BLaER1 treated with 17β-estradiol and CSF1 and Interleukin-3, amounts not matched to agents 10 nM and 100 nM (cell line): ENCODE results near the gene PCDHA7.
"Not testable (repeated sequence)": the region's sequence is repeated elsewhere in the genome, so short reads cannot be mapped to it uniquely, and the experiment has no call there.

Experiments used
- H3K27ac ChIP-seq, 11 experiments: shearing (Covaris generic); formaldehyde crosslinking; 2 replicates each; pipeline ENCODE4 v1.8.1; 2022
- H3K27me3 ChIP-seq, 11 experiments: shearing (Covaris generic); formaldehyde crosslinking; 2 replicates each; pipeline ENCODE4 v1.8.1; 2022
- H3K36me3 ChIP-seq, 11 experiments: shearing (Covaris generic); formaldehyde crosslinking; 2 replicates each; pipeline ENCODE4 v1.8.1; 2022
- H3K4me1 ChIP-seq, 10 experiments: shearing (Covaris generic); formaldehyde crosslinking; 2 replicates each; pipeline ENCODE4 v1.8.1; 2022
- H3K4me2 ChIP-seq, 11 experiments: shearing (Covaris generic); formaldehyde crosslinking; 2 replicates each; pipeline ENCODE4 v1.8.1; 2022
- H3K4me3 ChIP-seq, 10 experiments: shearing (Covaris generic); formaldehyde crosslinking; 2 replicates each; pipeline ENCODE4 v1.8.1; 2022
- H3K9ac ChIP-seq, 11 experiments: shearing (Covaris generic); formaldehyde crosslinking; 2 replicates each; pipeline ENCODE4 v1.8.1; 2022
- H3K9me3 ChIP-seq, 11 experiments: shearing (Covaris generic); formaldehyde crosslinking; replicated peaks in 1 of 11; 2 replicates each; pipeline ENCODE4 v1.8.1; 2022
- H4K20me1 ChIP-seq, 11 experiments: shearing (Covaris generic); formaldehyde crosslinking; 2 replicates each; pipeline ENCODE4 v1.8.1; 2022
- Cebpa-rat ChIP-seq, 11 experiments: shearing (Covaris generic); IDR thresholded peaks; 2 replicates each; pipeline ENCODE4 v1.8.1; 2022

PCDHA7 gene

GRCh38 chr5:140822281-140822629 lies 11.8 kb upstream of the PCDHA7 start:
- Histone ChIP-seq H4K20me1 (no peaks in the 10 kb centered on the region), H3K9me3 (peaks cover 27 to 40% (median 32%) of the 10 kb centered on the region in 11 experiments), H3K27me3 (no peaks in the 10 kb centered on the region), H3K4me3 (no peak overlapping the region), H3K27ac (no peak overlapping the region), H3K4me1 (no peaks in the 10 kb centered on the region), H3K36me3 (no peaks in the 10 kb centered on the region), H3K9ac (no peak overlapping the region), H3K4me2 (no peak overlapping the region)
- TF ChIP-seq Cebpa-rat (IDR thresholded peaks at IDR 0.05) = no peak

- H4K20me1 ChIP-seq, H3K36me3 ChIP-seq, H3K4me1 ChIP-seq, H3K4me2 ChIP-seq, H3K9ac ChIP-seq, H3K4me3 ChIP-seq, H3K27me3 ChIP-seq, H3K27ac ChIP-seq: not testable (repeated sequence)
- H3K9me3 ChIP-seq = peaks cover 31 to 45% (median 36%) of the 10 kb centered on the region in 11 experiments
Observed at GRCh38 chr5:140822969-140823368, 11.1 kb upstream of the PCDHA7 start.

GRCh38 chr5:140823475-140823874 lies 10.6 kb upstream of the PCDHA7 start:
- Histone ChIP-seq H4K20me1 (no peaks in the 10 kb centered on the region), H3K4me2 (no peak overlapping the region), H3K4me3 (no peak overlapping the region), H3K4me1 (no peaks in the 10 kb centered on the region), H3K27ac (no peak overlapping the region), H3K36me3 (no peaks in the 10 kb centered on the region), H3K9me3 (peaks cover 36 to 50% (median 41%) of the 10 kb centered on the region in 11 experiments), H3K27me3 (no peaks in the 10 kb centered on the region), H3K9ac (no peak overlapping the region)
- no peak for TF ChIP-seq Cebpa-rat (IDR thresholded peaks at IDR 0.05)

- Histone ChIP-seq H3K4me2 (no peak within 1 kb of the TSS), H3K4me3 (no peak within 1 kb of the TSS), H3K36me3 (no peaks in the 10 kb centered on the region), H4K20me1 (no peaks in the 10 kb centered on the region), H3K4me1 (no peaks in the 10 kb centered on the region), H3K27me3 (no peaks in the 10 kb centered on the region), H3K27ac (no peak within 1 kb of the TSS), H3K9me3 (peaks cover 37 to 54% (median 43%) of the 10 kb centered on the region in 11 experiments), H3K9ac (no peak within 1 kb of the TSS)
- TF ChIP-seq Cebpa-rat (IDR thresholded peaks at IDR 0.05) = no peak
Observed at GRCh38 chr5:140827704-140828361, 6.2 kb upstream of the PCDHA7 start, which contains the start of gene PCDHA6. TSS of gene PCDHA6 (plus strand) at chr5:140827960. CDS start at chr5:140828092, 132 bp downstream.

- Histone ChIP-seq H3K27ac (no peak overlapping the region), H3K9ac (no peak overlapping the region), H3K27me3 (no peaks in the 10 kb centered on the region), H3K4me2 (no peak overlapping the region), H3K9me3 (peaks cover 31 to 49% (median 38%) of the 10 kb centered on the region in 11 experiments), H3K4me3 (no peak overlapping the region), H3K4me1 (no peaks in the 10 kb centered on the region), H3K36me3 (no peaks in the 10 kb centered on the region), H4K20me1 (no peaks in the 10 kb centered on the region)
- no peak for TF ChIP-seq Cebpa-rat (IDR thresholded peaks at IDR 0.05)
Observed at GRCh38 chr5:140828362-140828737, 5.7 kb upstream of the PCDHA7 start.

- H3K36me3 ChIP-seq, H3K9ac ChIP-seq, H3K4me3 ChIP-seq, H3K27me3 ChIP-seq, H4K20me1 ChIP-seq, H3K4me1 ChIP-seq, H3K27ac ChIP-seq, H3K4me2 ChIP-seq: not testable (repeated sequence)
- peaks cover 29 to 43% (median 33%) of the 10 kb centered on the region in 11 experiments for H3K9me3 ChIP-seq
Observed at GRCh38 chr5:140829511-140830501, 4.3 kb upstream of the PCDHA7 start.

- H3K4me2 ChIP-seq, H4K20me1 ChIP-seq, H3K27ac ChIP-seq, H3K4me1 ChIP-seq, H3K9ac ChIP-seq, H3K36me3 ChIP-seq, H3K27me3 ChIP-seq, H3K4me3 ChIP-seq: not testable (repeated sequence)
- H3K9me3 ChIP-seq = peaks cover 28 to 33% (median 31%) of the 10 kb centered on the region in 11 experiments
Observed at GRCh38 chr5:140834439-140835008, 455 bp downstream of the PCDHA7 start.

- H3K27me3 ChIP-seq = no peaks in the 10 kb centered on the region
- H3K9ac ChIP-seq = no peak overlapping the region
- no peak overlapping the region for H3K27ac ChIP-seq
- no peaks in the 10 kb centered on the region for H4K20me1 ChIP-seq
- no peak overlapping the region for H3K4me2 ChIP-seq
- H3K4me1 ChIP-seq = no peaks in the 10 kb centered on the region
- no peak for TF ChIP-seq Cebpa-rat (IDR thresholded peaks at IDR 0.05)
- peaks cover 20 to 24% (median 23%) of the 10 kb centered on the region in 11 experiments for H3K9me3 ChIP-seq
- H3K36me3 ChIP-seq = no peaks in the 10 kb centered on the region
- no peak overlapping the region for H3K4me3 ChIP-seq
Observed at GRCh38 chr5:140835622-140836510, 1.8 kb downstream of the PCDHA7 start.
